Measurements from ENCODE around the gene NOP56.

- TF ChIP-seq EZH2 (IDR thresholded peaks at IDR 0.05; ENCODE audit: borderline replicate concordance, low read depth, low read length, severe bottlenecking) (no peak), POLR2A (IDR thresholded peaks at IDR 0.05; ENCODE audit: low read depth, low read length) (no peak), POLR2AphosphoS5 (IDR thresholded peaks at IDR 0.05; ENCODE audit: insufficient read depth, low read depth, low read length) (no peak), CTCF (IDR thresholded peaks at IDR 0.05; ENCODE audit: extremely low read depth in 1 of 2, insufficient read depth in 1 of 2, low read depth in 1 of 2, low read length in 2 of 2) (no peak), MYC (IDR thresholded peaks at IDR 0.05; ENCODE audit: low read depth, low read length) (no peak), FOS (IDR thresholded peaks at IDR 0.05; ENCODE audit: borderline replicate concordance, insufficient read depth, low read length) (no peak)
Observed at GRCh38 chr20:2707353-2708072, 55.1 kb downstream of the NOP56 start.

All from endothelial cell of umbilical vein (primary cell).